Heart left ventricle (tissue), 13 donors: ENCODE measurements around the gene ACTR3C.

Experiments
- CTCF ChIP-seq, 12 donors: fragments of 200-600 bp; sonication (generic) in 4 of 12; IDR thresholded peaks; one replicate each; pipeline versions ENCODE4 v1.5.0 to v1.8.0; 2018 to 2022; ENCODE audit warnings: antibody characterized with exemption in 12 of 12, mild to moderate bottlenecking in 5 of 12
- POLR2A ChIP-seq, 2 donors: fragments of 450-650 bp; IDR thresholded peaks; one replicate each; pipeline ENCODE4 v1.6.1; 2017; ENCODE audit warnings: antibody characterized with exemption in 2 of 2, mild to moderate bottlenecking in 2 of 2, moderate library complexity in 2 of 2
- donor health status: ischemic (EF 13 %, LVEDD 7.1; RV severe dilation, severe dysfunction).
- donor health status: DM: no; HTN: yes; CAD: no.
- donor health status: DM: no; HTN: no; CAD: no.
- donor health status: ischemic (EF 25% LVEDD 6.9; RV normal size, moderate dysfunction).
- donor health status: ischemic (EF 25% LVEDD 5.7; RV mildly dilated, moderate dysfunction).
- donor health status: ischemic (EF 35%, LVEDD 5.7; RV mildly dilated, moderate dysfunction).
- donor health status: nonischemic (EF 11% LVEDD 7.7; RV severe dilation, severe dysfunction).
- donor health status: DM: yes; HTN: yes; CAD: no.
- donor health status: PGD.
- donor health status: ischemic (EF 29% LVEDD 5.4; RV normal size, mild dysfunction).
- donor health status: nonischemic (EF 23%, LVEDD 6.1; RV moderate dilation, normal function).

- TF ChIP-seq CTCF (IDR thresholded peaks at IDR 0.05) = no peak
- TF ChIP-seq POLR2A (IDR thresholded peaks at IDR 0.05) = no peak
Measured at GRCh38 chr7:150365673-150366398, 42.5 kb upstream of the ACTR3C start.
